Measurements from ENCODE around the gene ID2.

ID2 gene

DNA sequence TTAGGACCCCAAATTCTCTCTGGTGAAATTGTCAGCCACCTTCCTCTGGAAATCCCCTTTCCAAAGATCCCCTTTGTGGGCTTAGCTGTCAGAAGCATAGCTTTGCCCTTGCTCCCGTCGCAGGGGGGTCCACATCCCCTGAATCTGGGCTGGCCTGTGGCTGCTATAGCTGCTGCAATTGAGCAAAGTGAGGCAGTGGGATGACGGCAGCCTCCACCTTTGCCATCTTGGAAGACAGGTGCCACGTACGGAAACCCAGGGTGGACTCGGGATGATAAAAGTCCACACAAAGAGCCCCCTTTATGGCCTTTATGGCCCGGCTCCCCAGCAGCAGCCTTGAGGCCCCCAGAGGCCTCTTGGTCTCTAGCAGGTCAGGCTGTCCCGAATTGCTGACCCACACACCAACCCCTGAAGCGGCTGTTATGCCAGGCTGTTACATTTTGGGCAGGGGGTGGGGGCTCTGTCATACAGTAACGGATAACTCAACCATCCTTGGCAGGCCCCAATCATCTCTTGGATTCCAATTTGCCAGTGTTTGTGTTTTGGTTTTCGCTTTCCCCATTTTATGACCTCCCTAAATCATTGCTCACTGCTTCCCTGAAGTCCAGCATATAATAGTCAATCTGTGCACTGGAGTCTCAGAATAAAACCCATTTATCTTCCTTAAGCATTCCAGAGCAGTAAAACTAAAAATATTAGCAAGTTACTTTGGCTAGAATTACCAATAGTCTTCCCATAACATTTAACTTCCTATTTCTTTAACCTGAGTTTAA is 33.2 kb upstream of the ID2 start:
- no peak for DNase-seq (ENCODE audit: extremely low read depth, low read depth)
- H3K4me3 ChIP-seq (replicated peaks; ENCODE audit: low read depth, low read length), result no peak overlapping the region
- TF ChIP-seq, protein P1, sequence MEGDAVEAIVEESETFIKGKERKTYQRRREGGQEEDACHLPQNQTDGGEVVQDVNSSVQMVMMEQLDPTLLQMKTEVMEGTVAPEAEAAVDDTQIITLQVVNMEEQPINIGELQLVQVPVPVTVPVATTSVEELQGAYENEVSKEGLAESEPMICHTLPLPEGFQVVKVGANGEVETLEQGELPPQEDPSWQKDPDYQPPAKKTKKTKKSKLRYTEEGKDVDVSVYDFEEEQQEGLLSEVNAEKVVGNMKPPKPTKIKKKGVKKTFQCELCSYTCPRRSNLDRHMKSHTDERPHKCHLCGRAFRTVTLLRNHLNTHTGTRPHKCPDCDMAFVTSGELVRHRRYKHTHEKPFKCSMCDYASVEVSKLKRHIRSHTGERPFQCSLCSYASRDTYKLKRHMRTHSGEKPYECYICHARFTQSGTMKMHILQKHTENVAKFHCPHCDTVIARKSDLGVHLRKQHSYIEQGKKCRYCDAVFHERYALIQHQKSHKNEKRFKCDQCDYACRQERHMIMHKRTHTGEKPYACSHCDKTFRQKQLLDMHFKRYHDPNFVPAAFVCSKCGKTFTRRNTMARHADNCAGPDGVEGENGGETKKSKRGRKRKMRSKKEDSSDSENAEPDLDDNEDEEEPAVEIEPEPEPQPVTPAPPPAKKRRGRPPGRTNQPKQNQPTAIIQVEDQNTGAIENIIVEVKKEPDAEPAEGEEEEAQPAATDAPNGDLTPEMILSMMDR (IDR thresholded peaks at IDR 0.05; ENCODE audit: low read depth, low read length, missing control alignments), result no peak

DNA sequence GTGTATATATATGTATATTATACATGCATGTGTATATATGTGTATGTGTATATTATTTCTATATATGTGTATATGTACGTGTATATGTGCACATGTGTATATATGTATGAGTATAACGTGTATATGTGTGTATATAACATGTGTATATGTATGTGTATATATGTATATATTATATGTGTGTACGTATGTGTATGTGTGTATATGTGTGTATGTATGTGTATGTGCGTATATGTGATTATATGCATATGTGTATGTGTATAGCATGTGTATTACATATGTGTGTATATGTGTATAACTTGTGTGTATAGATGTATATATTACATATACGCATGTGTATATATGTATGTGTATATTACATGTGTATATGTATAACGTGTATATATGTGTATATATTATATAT is 32.1 kb upstream of the ID2 start:
- TF ChIP-seq, protein P1 (IDR thresholded peaks at IDR 0.05; ENCODE audit: low read depth, low read length, missing control alignments), result no peak

DNA sequence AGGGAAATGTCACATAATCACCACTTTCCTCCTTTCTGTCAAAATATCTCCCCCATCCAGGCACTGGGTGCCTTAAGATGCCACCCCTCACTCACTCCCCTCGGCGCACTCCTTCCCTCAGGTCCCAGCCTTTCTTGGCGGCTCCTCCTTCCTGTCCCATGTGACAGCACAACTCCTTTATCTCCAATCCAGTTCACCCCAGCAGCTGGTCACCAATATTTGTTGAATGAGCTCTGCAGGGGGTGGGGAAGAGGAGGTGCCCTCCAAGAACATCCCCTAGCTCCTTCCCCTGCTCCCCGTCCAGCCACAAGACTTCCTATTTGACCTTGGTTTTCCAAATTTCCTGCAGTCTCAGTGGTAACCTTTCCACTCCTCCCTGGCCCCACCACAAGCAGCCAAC is 31.6 kb upstream of the ID2 start:
- TF ChIP-seq, protein P1 (IDR thresholded peaks at IDR 0.05; ENCODE audit: low read depth, low read length, missing control alignments), result no peak
- DNase-seq (ENCODE audit: extremely low read depth, low read depth), result no peak
- H3K4me3 ChIP-seq (replicated peaks; ENCODE audit: low read depth, low read length), result no peak overlapping the region

More for the DNA sequence above, 32.1 kb upstream of the ID2 start:
- no peak for DNase-seq (ENCODE audit: extremely low read depth, low read depth)
- H3K4me3 ChIP-seq (replicated peaks; ENCODE audit: low read depth, low read length), result no peak overlapping the region

DNA sequence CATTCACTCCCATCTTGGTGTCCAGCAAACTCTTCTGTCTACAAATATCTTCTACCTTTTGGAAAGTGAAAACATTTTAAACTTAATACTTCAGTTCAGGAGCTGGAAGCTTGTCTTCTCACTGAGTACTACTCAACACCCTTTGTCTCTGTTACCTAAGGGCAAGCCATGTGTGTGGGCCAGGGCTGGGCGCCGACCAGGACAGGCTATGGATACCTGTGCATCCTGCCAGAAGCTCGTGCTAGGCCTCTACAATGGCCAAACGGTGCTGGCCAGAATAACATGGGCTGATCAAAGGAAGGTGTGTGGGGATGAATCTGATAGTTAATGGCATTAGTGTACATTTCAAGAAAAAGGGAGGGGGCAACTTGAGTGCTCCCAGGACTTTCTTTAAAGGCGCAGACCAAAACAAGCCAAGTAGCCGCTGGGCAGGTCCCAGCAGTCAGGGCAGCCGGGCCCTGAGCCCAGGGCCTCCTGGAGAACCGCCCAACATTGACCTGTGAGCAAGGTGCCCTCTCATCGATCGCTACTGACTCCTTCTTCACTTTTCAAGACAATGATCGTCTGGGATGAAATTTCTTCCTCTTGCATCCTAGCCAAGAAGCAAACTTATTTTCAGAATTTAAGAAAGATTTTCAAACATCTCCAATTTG is 29.0 kb upstream of the ID2 start:
- TF ChIP-seq, protein P1 (IDR thresholded peaks at IDR 0.05; ENCODE audit: low read depth, low read length, missing control alignments), result no peak
- H3K4me3 ChIP-seq (replicated peaks; ENCODE audit: low read depth, low read length), result no peak overlapping the region
- no peak for DNase-seq (ENCODE audit: extremely low read depth, low read depth)

DNA sequence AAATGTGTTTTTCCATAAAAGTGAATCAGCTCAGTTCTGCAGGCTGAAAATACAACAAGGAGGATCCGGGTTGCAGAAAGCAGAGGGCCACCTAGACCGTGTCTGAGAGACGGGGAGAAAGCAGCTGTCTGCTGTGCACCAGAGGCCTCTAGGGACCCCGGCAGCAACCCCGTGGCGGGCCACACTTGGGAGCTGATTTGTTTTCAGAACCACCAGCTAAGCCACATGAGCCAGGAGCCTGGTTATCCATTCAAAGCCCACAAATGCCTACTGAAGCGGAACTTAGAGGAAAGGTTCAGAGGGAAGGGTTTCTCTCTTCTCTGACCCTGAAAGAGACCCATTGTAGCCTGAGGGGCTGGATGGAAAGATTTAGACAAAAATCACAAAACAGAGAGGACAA is 28.4 kb upstream of the ID2 start:
- no peak for DNase-seq (ENCODE audit: extremely low read depth, low read depth)
- TF ChIP-seq, protein P1 (IDR thresholded peaks at IDR 0.05; ENCODE audit: low read depth, low read length, missing control alignments), result no peak
- no peak overlapping the region for H3K4me3 ChIP-seq (replicated peaks; ENCODE audit: low read depth, low read length)

DNA sequence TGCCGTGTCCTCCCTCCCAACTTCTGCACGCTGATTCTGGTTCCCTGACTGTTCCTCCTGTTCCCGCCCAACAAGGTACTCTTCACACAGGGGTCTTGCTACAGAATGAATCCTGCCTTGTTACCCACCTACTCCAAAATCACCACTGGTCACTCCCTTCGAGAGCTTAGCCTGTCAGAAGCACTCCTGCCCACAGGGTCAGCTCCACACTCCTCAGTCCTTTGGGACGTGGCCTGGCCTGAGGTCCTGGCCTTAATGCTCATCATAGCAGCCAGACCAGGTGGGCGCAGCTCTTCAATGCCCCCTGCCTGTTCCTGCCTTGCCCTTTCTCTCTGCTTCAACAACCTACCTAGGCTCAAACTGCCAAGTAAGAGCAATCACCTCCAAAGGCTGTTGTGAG is 27.8 kb upstream of the ID2 start:
- H3K4me3 ChIP-seq (replicated peaks; ENCODE audit: low read depth, low read length), result no peak overlapping the region
- DNase-seq (ENCODE audit: extremely low read depth, low read depth), result no peak
- TF ChIP-seq, protein P1 (IDR thresholded peaks at IDR 0.05; ENCODE audit: low read depth, low read length, missing control alignments), result no peak
